ENCODE results near the gene TRIO.
A peak's percentile ranks its signal among the peaks of the same experiment; 100 is the strongest.
"Not testable (repeated sequence)": the region's sequence is repeated elsewhere in the genome, so short reads cannot be mapped to it uniquely, and the experiment has no call there.

The TRIO gene

DNA sequence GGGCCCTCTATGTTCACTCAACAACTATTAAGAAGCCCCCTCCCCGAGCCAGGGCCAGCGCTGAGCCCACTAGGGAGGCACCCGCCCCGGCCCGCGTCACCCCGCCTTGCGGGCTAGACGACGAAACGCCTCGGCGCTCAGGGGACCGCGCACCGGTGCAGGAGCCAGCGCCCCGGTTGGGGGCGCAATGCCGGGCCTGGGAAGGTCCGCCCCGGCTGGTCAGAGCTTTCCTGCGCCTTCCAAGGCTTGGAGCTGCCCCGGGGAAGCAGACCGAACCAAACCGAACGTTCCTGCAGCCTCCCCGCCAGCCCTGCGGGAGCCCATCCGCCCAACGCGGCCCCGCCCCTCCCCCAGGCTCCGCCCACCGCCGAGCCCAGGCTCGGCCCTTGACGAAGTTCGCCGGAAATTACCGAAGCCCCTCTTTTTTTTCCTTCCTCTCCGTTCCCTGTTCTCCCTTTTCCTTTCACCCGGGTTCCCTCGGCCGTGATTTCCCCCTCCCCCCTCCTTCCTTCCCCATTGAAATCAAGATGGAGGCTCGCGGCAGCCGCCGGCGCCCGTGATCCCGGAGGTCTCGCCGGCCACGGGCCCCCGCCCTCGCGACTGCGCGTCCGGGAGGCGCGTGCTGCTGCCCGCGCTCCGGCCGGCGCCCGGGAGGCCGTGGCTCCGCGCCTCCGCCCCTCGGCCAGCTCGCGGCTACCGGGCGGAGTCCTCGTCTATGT is at the start of gene TRIO:
Gene TRIO (plus strand): TSS at position 516 of the 719 bp plus-strand sequence. CDS start 384 bp downstream, outside the sequence.
- peak; percentile 73 for DNase-seq (ENCODE audit: low read depth)

- DNase-seq (ENCODE audit: low read depth) = not testable (repeated sequence)
These were observed 45.8 kb upstream of the TRIO start for GRCh38 chr5:14097380-14097779.

- no peak for DNase-seq (ENCODE audit: low read depth)
These were observed 45.1 kb upstream of the TRIO start for GRCh38 chr5:14097998-14098471.

GRCh38 chr5:14100281-14100680 is 42.9 kb upstream of the TRIO start:
- no peak for DNase-seq (ENCODE audit: low read depth)

DNA sequence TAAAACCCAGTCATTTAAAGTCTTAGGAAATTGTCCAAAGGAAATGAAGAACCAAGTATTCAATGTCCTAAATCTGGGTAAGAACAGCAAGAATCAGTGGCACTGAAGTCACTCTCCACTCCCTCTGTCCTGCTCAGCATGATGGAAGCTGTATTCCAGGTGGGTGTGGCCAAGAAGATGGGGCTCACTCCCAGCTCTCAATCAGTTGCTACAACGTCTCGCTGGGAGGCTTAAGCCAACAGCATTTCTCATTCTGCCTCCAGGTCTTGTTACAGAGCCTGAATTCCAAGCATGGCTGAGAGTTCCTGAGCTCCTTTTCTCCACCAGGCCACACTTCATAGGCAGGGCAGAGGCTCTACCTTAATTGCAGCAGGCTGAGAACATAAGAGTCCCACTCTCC is 41.2 kb upstream of the TRIO start:
- DNase-seq (ENCODE audit: low read depth) = no peak

GRCh38 chr5:14102666-14103065 is 40.5 kb upstream of the TRIO start:
- no peak for DNase-seq (ENCODE audit: low read depth)

DNA sequence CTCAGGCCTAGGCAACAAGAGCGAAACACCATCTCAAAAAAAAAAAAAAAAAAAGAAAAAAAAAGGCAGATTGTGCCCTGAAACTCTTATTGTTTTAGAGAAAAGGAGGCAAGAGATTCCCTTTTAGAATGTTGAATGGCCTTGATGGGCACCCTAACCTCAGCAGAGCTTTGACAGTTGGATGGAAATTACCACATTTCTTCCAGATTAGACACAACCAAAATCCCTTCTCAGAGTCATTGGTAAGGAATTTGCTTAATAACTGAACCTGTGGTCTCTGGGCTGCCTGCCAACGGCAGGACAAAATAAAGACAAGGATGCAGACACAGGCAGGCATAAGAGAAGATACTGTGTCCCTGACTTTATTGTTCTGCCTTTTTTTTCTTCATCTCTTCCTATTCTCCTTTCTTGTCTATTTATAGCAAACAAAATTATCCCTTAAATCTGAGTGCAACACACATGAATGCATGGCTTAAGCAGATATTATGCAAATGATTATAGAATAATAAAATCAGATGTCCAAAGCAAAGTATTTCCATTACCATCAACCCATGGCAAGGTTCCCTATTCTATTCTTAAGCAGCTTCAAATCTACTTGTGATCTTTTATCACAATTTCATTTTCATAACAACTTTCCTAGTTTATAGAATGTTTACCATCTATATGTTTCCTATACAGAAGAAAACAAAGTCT is 37.3 kb upstream of the TRIO start:
- no peak for DNase-seq (ENCODE audit: low read depth)

DNA sequence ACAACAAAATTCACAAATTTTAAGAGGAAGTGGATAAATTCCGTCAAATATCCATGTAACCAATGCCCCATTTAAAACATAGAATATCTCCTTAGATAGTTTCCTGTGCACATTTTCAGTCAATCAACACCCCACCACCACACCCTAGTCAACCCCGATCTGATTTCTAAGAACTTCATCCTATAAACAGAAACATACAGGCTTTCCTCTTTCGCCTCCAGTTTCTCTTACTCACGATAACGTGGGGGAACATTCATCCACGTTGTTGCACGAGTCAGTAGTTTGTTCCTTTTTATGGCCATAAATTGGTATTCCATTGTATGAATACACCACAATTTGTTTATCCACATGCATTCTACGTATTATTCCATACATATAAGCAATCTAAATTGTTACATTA is 35.6 kb upstream of the TRIO start:
- no peak for DNase-seq (ENCODE audit: low read depth)

- no peak for DNase-seq (ENCODE audit: low read depth)
These were observed 34.8 kb upstream of the TRIO start for GRCh38 chr5:14108170-14108996.

DNA sequence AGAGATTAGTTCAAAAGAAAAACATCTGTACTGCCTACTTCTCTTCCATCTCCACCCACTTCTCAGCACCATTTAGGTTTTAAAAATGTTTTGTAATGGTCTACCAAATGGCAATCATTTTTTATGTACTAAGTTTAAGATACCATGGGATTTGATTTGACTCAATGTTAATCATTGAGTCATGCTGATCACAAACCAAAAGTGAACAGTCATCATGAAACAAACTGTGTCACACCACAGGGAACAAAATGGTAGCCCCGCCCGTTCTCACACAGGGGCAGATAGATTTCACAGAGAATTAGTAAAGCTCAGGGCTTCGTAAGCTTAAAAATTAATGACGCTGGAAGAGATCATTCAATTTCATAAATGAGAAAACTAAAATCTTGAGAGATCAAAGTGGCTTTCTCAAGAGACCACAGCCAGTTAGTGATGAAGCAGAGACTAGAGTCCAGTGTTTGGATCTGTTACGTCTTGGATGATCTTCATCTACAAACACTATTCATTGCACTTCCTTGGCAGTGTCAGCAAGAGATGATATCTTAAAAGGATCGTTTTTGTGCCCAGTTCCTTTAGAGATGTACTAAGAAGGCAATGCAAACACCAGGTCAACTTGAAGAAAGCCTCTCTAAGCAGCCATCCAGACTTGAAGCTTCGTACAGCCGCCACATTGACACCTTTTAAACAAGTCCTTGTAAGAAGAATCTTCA is 33.9 kb upstream of the TRIO start:
- DNase-seq (ENCODE audit: low read depth) = no peak

DNA sequence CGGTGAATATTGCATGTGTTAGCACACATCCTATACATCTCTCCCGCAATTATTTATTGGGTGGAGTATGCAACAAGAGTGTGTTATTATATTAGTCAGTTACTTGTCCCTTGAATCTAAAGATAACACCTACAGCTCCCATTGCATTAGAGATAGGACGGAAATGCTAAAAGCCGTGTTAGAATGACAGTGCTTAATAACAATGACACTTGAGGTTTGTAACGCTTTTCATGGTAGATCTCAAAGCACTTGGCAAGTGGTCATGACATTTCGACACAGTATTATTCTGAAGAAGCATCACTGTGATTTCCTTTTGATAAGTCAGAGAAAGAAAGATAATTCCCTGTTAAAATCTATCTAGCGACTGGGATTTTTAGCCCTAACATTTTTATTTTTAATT is 33.4 kb upstream of the TRIO start:
- no peak for DNase-seq (ENCODE audit: low read depth)

DNA sequence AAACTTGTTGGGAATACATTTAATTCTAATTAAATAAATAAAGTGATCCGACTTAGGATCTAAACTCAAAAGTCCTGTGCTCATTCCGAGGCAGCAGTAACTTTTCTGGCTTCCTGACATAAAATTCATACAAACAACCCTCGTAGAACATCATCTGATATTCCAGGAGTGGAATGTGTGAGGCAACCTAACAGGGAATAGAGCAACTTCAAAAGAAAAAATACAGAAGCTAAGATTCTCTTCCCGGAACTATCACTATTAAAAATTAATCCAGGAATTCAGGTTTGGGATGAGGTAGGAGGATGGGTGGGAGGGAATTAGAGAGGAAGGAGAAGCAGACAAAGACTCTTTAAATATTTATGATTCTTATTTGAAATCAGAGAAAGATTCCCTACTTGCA is 32.9 kb upstream of the TRIO start:
- DNase-seq (ENCODE audit: low read depth) = no peak

GRCh38 chr5:14110680-14111079 is 32.5 kb upstream of the TRIO start:
- no peak for DNase-seq (ENCODE audit: low read depth)

DNA sequence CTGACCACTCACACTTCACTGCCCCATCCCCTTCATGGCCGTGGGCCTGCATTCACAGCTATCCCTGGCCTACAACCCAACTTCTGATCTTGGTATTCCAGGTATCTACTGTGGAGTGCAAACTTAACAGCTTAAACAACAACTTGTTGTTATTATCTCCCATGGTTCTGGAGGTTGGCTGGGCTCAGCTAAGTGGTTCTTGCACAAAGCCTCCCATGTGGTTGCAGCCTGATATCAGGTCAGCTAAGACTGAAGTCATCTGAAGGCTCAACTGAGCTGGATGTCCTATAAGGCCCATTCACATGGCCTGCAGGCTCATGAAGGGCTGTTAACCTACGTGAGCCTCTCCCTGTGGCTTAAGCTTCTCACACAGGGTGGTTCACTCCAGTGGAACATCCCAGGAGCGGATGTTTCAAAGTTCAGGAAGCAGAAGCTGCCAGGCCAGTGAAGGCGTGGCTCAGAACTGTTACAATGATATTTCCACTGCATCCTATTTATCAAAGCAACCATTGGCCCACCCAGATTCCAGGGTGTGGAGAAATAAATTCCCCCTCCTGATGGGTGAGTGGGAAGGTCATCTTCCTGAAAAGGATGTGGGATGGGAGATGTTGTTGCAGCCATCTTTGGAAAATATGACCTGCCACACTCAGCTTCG is 30.0 kb upstream of the TRIO start:
- no peak for DNase-seq (ENCODE audit: low read depth)

DNA sequence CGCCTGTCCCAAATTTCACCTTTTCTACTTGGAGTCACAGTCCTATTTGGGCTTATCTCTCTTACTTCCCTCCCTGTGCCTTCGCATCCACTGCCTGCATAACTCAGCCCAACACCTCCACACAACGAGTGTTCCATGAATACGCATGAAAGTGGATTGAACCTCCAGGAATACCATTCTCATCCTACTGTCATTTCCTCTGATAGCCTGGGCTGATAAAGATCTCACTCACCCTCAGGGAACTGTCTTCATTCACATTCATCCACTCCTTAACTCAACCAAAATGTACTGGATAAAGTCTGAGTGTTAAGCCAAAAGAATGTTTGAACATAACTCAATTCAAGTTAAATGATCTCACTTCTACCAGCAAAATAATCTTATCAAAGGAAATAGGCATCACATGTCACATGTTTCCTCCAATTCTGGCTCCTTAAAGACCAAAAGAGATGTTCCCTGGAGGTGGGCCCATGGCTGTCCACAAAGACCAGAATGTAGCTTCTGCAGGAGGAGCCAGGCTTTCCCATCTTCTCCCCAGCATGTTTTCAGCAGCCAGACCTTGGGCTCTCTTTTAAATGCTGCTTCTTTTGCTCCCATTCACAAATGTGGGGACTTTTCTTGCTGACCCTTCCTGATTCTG is 28.4 kb upstream of the TRIO start:
- DNase-seq (ENCODE audit: low read depth) = no peak

- no peak for DNase-seq (ENCODE audit: low read depth)
These were observed 27.7 kb upstream of the TRIO start for GRCh38 chr5:14115323-14115895.

- no peak for DNase-seq (ENCODE audit: low read depth)
These were observed 24.4 kb upstream of the TRIO start for GRCh38 chr5:14118551-14119320.

DNA sequence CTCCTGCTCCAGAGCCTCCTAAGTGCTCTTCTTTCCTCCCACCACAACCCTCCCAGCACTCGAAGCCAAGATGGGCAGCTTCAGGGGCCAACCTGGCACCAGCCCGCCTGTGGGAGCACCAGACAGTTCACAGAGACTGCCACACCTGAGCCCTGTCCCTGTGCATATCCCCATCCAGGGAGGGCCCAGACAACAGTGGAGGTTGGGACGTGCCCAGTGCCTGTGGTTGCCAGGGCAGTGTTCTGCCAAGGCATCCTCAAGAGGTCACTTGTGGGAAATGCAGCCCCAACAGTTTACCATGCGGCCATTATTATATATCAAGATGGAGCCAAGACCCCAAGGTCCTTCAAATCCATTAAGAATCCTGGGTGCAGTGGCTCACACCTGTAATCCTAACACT is 23.0 kb upstream of the TRIO start:
- DNase-seq (ENCODE audit: low read depth) = no peak

- DNase-seq (ENCODE audit: low read depth) = no peak
These were observed 21.6 kb upstream of the TRIO start for GRCh38 chr5:14121552-14121951.

- DNase-seq (ENCODE audit: low read depth) = no peak
These were observed 21.1 kb upstream of the TRIO start for GRCh38 chr5:14122089-14122488.

Measured in stimulated activated CD8-positive, alpha-beta memory T cell treated with anti-CD3 and anti-CD28 coated beads, Interleukin-12 subunit alpha, Interleukin-12 subunit beta, amount 100 ng/mL, for 4 hours (primary cell).